Activated CD4-positive, CD25-positive, alpha-beta regulatory T cell (primary cell): ENCODE data around the gene TBK1.

ENCODE experiments used
- DNase-seq, 4 experiments: peaks; one replicate each; lab custom pipeline; 2025; lab: John Stamatoyannopoulos, UW

The TBK1 gene

GRCh38 chr12:64452559-64453329, 824 bp downstream of the TBK1 start:
- no peak for DNase-seq

- DNase-seq = no peak
Measured at GRCh38 chr12:64455506-64455905, 3.6 kb downstream of the TBK1 start.

GRCh38 chr12:64456119-64456518, 4.2 kb downstream of the TBK1 start:
- no peak for DNase-seq

GRCh38 chr12:64457032-64457431, 5.1 kb downstream of the TBK1 start:
- DNase-seq = no peak

- no peak for DNase-seq
Measured at GRCh38 chr12:64457466-64457865, 5.5 kb downstream of the TBK1 start.

- no peak for DNase-seq
Measured at GRCh38 chr12:64457923-64458322, 6.0 kb downstream of the TBK1 start.

- DNase-seq = peak in 1 of 4 experiments; percentile 3
Measured at GRCh38 chr12:64459394-64459891, 7.5 kb downstream of the TBK1 start.

GRCh38 chr12:64461634-64462414, 9.9 kb downstream of the TBK1 start:
- no peak for DNase-seq

GRCh38 chr12:64466178-64466577, 14.3 kb downstream of the TBK1 start:
- DNase-seq = no peak

GRCh38 chr12:64468966-64469365, 17.0 kb downstream of the TBK1 start:
- DNase-seq = no peak

- DNase-seq = no peak
Measured at GRCh38 chr12:64469455-64470142, 17.7 kb downstream of the TBK1 start.

GRCh38 chr12:64470495-64470894, 18.6 kb downstream of the TBK1 start:
- DNase-seq = no peak

GRCh38 chr12:64473176-64473575, 21.3 kb downstream of the TBK1 start:
- no peak for DNase-seq

- DNase-seq = no peak
Measured at GRCh38 chr12:64475518-64475917, 23.6 kb downstream of the TBK1 start.

- DNase-seq = no peak
Measured at GRCh38 chr12:64476844-64477243, 24.9 kb downstream of the TBK1 start.

GRCh38 chr12:64478661-64479060, 26.7 kb downstream of the TBK1 start:
- DNase-seq = no peak

GRCh38 chr12:64480148-64480547, 28.2 kb downstream of the TBK1 start:
- DNase-seq = no peak

GRCh38 chr12:64486657-64487056, 34.7 kb downstream of the TBK1 start:
- DNase-seq = no peak

GRCh38 chr12:64491718-64492117, 39.8 kb downstream of the TBK1 start:
- no peak for DNase-seq

- DNase-seq = no peak
Measured at GRCh38 chr12:64493513-64493912, 41.6 kb downstream of the TBK1 start.

GRCh38 chr12:64494998-64495729, 43.2 kb downstream of the TBK1 start:
- DNase-seq = no peak

GRCh38 chr12:64496839-64497400, 45.0 kb downstream of the TBK1 start:
- no peak for DNase-seq
